Thyroid gland (tissue), 4 donors: ENCODE measurements around the gene GPATCH2.

Source experiments
- POLR2A ChIP-seq, 2 donors: fragments of 450-650 bp; IDR thresholded peaks; one replicate each; pipeline ENCODE4 v1.6.1; 2017; ENCODE audit warnings: antibody characterized with exemption in 2 of 2, mild to moderate bottlenecking in 2 of 2, moderate library complexity in 1 of 2
- TF ChIP-seq, protein P1 (sequence below), 6 experiments: fragments of 200-600 bp in 3 of 6; fragments of 450-650 bp in 3 of 6; sonication (generic) in 3 of 6; IDR thresholded peaks; one replicate each; pipeline ENCODE4 v1.5.1; 2016 to 2019; ENCODE audit warnings: antibody characterized with exemption in 6 of 6, mild to moderate bottlenecking in 2 of 6, inconsistent platforms in 1 of 6, moderate library complexity in 1 of 6

DNA sequence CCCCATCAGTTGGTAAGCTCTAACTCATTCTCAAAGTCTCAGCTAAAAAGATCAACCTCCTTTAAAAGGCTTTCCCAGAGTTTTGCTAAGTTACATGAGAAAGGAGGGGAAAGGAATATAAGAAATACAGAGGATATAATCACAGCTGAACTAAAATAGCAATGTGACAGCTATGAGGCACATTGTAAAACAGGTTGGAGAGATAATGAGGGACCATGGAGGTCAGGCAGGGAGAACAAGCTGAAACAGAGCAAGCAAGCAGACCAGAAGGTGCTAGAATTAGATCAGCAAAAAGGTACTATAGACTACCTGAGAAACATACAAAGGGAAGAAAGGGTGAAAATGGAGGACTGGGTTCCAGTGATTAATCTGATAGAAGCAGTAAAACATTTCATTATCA, 28.5 kb downstream of the GPATCH2 start:
- TF ChIP-seq, protein P1, sequence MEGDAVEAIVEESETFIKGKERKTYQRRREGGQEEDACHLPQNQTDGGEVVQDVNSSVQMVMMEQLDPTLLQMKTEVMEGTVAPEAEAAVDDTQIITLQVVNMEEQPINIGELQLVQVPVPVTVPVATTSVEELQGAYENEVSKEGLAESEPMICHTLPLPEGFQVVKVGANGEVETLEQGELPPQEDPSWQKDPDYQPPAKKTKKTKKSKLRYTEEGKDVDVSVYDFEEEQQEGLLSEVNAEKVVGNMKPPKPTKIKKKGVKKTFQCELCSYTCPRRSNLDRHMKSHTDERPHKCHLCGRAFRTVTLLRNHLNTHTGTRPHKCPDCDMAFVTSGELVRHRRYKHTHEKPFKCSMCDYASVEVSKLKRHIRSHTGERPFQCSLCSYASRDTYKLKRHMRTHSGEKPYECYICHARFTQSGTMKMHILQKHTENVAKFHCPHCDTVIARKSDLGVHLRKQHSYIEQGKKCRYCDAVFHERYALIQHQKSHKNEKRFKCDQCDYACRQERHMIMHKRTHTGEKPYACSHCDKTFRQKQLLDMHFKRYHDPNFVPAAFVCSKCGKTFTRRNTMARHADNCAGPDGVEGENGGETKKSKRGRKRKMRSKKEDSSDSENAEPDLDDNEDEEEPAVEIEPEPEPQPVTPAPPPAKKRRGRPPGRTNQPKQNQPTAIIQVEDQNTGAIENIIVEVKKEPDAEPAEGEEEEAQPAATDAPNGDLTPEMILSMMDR (IDR thresholded peaks at IDR 0.05), result no peak
- no peak for TF ChIP-seq POLR2A (IDR thresholded peaks at IDR 0.05)
